GM18511 (cell line): ENCODE measurements around the gene EYA4.

Experiments used
- ATAC-seq: cut with Tn5 transposase; IDR thresholded peaks from one replicate; pipeline ENCODE4 v1.9.1; 2021; ENCODE audit warnings: mild to moderate bottlenecking, moderate library complexity; ENCODE audit not compliant: unreplicated experiment

The EYA4 gene

GRCh38 chr6:133241086-133241900, at the start of gene EYA4:
EYA4 (plus strand) TSS chr6:133241357; CDS start chr6:133274781, 33,424 bp downstream.
- ATAC-seq: no peak

- ATAC-seq: no peak
Observed at GRCh38 chr6:133193396-133193795, 47.8 kb upstream of the EYA4 start.

GRCh38 chr6:133198725-133199124, 42.4 kb upstream of the EYA4 start:
- ATAC-seq: no peak

GRCh38 chr6:133201231-133201630, 39.9 kb upstream of the EYA4 start:
- no peak for ATAC-seq

- ATAC-seq: no peak
Observed at GRCh38 chr6:133202610-133203343, 38.4 kb upstream of the EYA4 start.

GRCh38 chr6:133203344-133203697, 37.8 kb upstream of the EYA4 start:
- no peak for ATAC-seq

GRCh38 chr6:133205304-133205703, 35.9 kb upstream of the EYA4 start:
- ATAC-seq: no peak

GRCh38 chr6:133206942-133207341, 34.2 kb upstream of the EYA4 start:
- no peak for ATAC-seq

- ATAC-seq: no peak
Observed at GRCh38 chr6:133207754-133208153, 33.4 kb upstream of the EYA4 start.

GRCh38 chr6:133208183-133208755, 32.9 kb upstream of the EYA4 start:
- no peak for ATAC-seq

- ATAC-seq: no peak
Observed at GRCh38 chr6:133214267-133214666, 26.9 kb upstream of the EYA4 start.

- ATAC-seq: no peak
Observed at GRCh38 chr6:133218852-133219251, 22.3 kb upstream of the EYA4 start.

GRCh38 chr6:133223452-133224029, 17.6 kb upstream of the EYA4 start:
- no peak for ATAC-seq

- ATAC-seq: no peak
Observed at GRCh38 chr6:133225560-133225959, 15.6 kb upstream of the EYA4 start.

- ATAC-seq: no peak
Observed at GRCh38 chr6:133227344-133227743, 13.8 kb upstream of the EYA4 start.

- ATAC-seq: no peak
Observed at GRCh38 chr6:133230052-133230451, 11.1 kb upstream of the EYA4 start.

GRCh38 chr6:133235221-133235620, 5.9 kb upstream of the EYA4 start:
- ATAC-seq: no peak

GRCh38 chr6:133236932-133237331, 4.2 kb upstream of the EYA4 start:
- no peak for ATAC-seq

GRCh38 chr6:133240511-133241085, 559 bp upstream of the EYA4 start:
- no peak for ATAC-seq

GRCh38 chr6:133241901-133242636, 912 bp downstream of the EYA4 start:
- ATAC-seq: no peak
